SKM-1 (cell line): ENCODE results near the gene CCDC195.

Experiments used
- DNase-seq: peaks from one replicate; lab custom pipeline; 2025; ENCODE audit not compliant: unreplicated experiment; lab: John Stamatoyannopoulos, UW

CCDC195 gene

GRCh38 chr2:224716201-224716600, at the start of gene CCDC195:
CCDC195 (minus strand) TSS chr2:224716365; CDS start chr2:224716365, 0 bp downstream.
- DNase-seq, result no peak

GRCh38 chr2:224764565-224765236, 48.5 kb upstream of the CCDC195 start:
- no peak for DNase-seq

DNA sequence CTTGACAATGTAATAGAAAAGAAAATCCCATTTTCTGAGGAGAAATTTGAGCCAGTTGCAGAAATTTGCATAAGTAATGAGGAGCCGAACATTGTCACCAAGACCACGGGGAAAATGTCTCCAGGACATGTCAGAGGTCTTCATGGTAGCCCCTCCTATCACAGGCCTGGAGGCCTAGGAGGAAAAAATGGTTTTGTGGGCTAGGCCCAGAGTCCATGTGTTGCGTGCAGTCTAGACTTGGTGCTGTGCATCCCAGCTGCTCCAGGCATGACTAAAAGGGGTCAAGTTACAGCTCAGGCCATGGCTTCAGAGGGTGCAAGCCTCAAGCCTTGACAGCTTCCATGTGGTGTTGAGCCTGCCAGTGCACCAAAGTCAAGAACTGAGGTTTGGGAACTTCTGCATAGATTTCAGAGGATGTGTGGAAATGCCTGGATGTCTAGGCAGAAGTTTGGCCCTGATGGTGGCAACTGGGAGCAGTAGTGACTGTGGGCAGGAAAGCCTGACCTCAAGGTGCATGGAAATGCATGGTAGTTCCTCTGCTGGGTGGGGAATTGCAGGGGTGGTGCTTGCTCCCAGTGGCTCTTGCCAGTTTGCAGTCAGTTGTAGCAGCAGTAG, 41.9 kb upstream of the CCDC195 start:
- no peak for DNase-seq

GRCh38 chr2:224753743-224754540, 37.8 kb upstream of the CCDC195 start:
- DNase-seq, result no peak

GRCh38 chr2:224751996-224752698, 36.0 kb upstream of the CCDC195 start:
- DNase-seq, result no peak

GRCh38 chr2:224749136-224749535, 33.0 kb upstream of the CCDC195 start:
- no peak for DNase-seq

GRCh38 chr2:224747765-224748164, 31.6 kb upstream of the CCDC195 start:
- DNase-seq, result no peak

GRCh38 chr2:224736227-224736626, 20.1 kb upstream of the CCDC195 start:
- DNase-seq, result no peak

DNA sequence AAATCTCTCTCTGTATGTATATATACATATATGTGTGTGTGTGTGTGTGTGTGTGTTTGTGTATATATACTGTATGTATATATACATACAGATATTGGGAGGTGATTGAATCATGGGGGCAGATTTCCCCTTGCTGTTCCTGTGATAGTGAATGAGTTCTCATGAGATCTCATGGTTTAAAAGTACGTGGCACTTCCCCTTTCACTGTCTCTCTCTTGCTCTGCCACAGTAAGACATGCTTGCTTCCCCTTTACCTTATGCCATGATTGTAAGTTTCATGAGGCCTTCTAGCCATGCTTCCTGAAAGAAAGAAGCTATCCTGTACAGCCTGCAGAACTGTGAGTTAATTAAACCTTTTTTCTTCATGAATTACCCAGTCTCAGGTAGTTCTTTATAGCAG, 18.8 kb upstream of the CCDC195 start:
- DNase-seq, result no peak

- no peak for DNase-seq
Measured at GRCh38 chr2:224731665-224732064, 15.5 kb upstream of the CCDC195 start.

DNA sequence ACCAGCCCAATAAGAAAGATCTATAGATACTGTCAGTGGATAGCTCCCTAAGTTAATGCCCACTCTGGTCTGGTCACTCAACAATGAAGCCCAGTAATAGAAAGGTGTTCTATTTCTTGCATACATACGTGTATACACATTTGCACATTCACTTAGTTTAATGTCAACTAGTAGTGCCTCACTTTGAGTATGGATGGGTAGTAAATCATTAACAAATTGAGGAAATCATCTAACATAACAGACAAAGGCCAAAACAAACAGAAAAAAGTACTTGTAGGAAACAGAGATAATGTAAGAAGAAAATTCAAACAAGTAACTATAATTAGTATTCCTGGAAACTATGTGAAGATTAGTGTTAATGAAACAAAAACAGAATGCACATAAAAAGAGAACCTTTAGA, 13.3 kb upstream of the CCDC195 start:
- no peak for DNase-seq

- no peak for DNase-seq
Measured at GRCh38 chr2:224724331-224724730, 8.2 kb upstream of the CCDC195 start.

DNA sequence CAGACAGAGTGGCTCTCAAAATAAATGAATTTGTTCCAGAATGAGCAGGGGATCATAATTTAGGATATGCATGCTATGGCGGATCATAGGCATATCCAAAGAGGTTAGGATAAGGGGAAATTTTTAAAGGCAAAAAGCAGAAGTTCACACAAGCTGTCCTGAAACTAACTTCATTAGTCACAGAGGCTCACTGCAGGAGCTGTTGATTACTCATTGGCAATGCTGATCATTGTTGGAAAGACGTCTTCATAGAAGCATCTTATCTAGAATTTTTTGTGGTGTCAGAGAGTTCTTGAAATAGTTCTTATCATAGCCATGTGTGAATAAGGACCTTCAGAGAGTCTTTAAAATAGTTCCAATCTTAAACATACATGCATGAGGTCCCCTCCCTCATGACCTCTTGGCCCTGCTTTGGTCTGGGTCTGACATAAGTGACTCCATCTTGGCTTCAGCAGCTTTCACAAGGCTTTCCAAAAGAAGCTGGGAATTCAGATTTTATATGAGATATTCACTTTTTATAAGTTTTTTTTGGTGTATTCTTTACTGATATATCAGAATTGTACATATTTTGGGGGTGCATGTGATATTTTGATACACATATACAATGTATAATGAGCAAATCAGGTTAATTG, 7.5 kb upstream of the CCDC195 start:
- DNase-seq, result no peak

GRCh38 chr2:224722770-224723169, 6.6 kb upstream of the CCDC195 start:
- DNase-seq, result no peak

DNA sequence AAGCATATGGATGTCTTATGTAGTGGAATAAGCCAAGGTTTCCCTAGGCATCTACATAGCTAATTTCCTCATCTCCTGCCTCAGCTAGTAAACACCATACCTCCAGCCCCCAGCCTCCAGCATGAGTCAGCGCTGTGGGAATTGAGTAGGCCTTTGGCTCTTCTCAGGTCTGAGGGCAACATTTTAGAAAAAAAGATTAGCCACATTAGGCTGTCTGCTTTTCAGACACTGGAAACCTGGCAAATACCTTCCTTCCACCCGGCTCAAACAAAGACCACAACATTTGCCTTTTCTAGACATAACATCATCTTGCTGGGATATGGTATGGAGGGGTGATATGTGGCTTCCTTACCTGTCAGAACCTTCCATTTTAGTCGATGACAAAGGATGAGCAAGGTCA, 6.1 kb upstream of the CCDC195 start:
- DNase-seq, result no peak

DNA sequence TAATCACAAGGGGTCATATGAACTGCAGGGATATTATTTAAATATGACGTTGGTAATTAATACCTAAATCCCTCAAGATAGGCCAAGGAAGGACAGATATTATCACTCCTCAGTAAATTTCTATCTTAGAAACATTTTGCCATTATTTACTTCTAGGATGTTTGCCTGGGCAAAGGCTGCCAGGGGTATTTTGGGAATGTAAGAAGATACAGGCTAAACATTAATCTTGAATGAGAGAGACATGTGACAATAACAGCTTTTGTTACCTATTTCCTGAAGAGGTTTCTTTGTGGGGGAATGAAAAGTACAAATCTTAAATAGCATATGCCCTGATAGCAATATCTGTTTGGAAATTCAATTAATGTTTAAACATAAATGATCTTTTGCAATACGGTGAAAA, 756 bp upstream of the CCDC195 start:
- no peak for DNase-seq

DNA sequence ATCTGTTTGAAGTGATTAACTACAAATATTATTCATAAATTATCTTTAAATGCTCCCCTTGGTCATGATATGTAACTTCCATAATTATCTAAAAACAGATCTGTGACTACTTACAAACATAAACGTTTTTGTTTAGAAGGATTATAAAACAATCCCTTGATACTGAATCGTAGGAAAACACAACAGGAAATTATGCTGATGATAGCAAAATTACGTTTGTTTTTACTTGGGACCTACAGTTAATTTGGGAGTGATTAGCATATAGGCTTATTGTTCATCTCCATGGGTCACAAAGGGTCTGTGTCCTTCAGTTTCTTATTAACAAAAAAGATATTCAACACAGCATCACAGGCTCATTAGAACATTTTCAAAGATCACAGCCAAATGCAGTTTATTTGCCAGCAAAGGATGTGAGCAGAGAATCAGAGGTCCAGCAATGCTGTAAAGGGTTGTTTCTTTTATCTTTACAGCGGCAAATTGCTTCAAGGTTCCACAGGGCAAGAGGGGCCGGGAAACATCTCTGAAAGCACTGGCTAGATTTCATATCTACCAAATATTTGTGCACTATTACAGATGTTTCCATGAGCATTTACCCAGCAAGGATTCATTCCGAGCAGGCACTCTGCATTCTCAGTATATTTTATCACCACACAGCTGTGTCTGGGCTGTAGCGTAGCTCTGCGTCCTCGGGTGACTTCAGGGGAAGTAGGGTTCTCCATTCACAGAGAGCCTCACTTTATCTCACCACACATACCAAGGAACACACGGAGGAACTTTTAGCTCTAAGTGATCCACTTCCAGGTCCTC, 4.1 kb downstream of the CCDC195 start:
- DNase-seq, result no peak

- no peak for DNase-seq
Measured at GRCh38 chr2:224711381-224711780, 4.8 kb downstream of the CCDC195 start.

DNA sequence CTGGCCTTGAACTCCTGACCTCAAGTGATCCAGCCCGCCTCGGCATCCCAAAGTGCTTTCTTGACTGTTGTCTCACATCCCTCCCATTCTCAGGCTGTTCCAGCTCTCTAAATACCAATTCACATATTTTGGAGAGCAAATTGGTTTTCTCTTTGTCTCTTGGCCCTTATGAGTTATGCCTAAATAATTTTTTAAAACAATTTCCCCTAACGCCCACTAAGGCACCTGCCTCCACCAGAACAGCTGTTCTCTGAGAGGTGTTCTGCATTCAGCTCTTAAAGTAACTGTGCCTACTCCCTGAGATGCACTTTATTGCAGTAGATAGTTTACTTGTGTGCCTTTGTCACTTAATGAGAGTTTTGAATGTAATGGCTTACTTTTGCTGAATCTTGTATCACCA, 6.9 kb downstream of the CCDC195 start:
- DNase-seq, result no peak

DNA sequence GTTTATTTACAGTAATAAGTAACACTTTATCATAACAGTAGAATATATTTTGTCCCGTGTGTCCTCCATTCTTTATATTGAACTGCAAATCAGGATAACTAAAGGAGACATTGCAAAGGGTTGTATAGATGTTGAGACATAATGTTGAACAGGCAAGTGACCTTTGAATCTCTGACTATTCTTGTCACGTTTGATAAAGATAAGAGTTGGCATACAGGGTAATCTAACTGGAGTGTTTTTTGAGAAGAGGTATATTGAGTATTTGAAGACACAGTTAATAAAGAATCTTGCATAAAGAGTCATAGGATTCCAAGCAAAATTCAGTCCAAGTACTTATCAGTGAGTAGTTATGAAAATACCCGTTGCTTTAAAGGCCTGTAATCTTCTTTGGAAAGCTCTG, 21.7 kb downstream of the CCDC195 start:
- DNase-seq, result no peak
